Muscle of leg (tissue), 11 donors: ENCODE results near the gene CUTA. TPM values are rescaled to one million over a fixed set of nuclear protein-coding genes. Genes with fewer than 3 reads are reported as not detected.

Experiments used
- DNase-seq: peaks from one replicate; pipeline ENCODE4 v3.0.0; 2013
- H3K27ac ChIP-seq: one replicate; pipeline ENCODE4 v1.5.1; 2013; ENCODE audit warnings: mild to moderate bottlenecking, low read length, control low read depth
- H3K27me3 ChIP-seq: one replicate; pipeline ENCODE4 v1.6.1; 2013; ENCODE audit warnings: low read length; ENCODE audit not compliant: control insufficient read depth, insufficient read depth
- H3K36me3 ChIP-seq: one replicate; pipeline ENCODE4 v1.6.1; 2013; ENCODE audit warnings: low read length; ENCODE audit not compliant: control insufficient read depth, insufficient read depth
- H3K4me1 ChIP-seq: one replicate; pipeline ENCODE4 v1.6.1; 2013; ENCODE audit warnings: low read length; ENCODE audit not compliant: control insufficient read depth, insufficient read depth
- H3K4me3 ChIP-seq: one replicate; pipeline ENCODE4 v1.5.1; 2013; ENCODE audit warnings: low read length, control low read depth
- H3K9me3 ChIP-seq: replicated peaks from 2 replicates; pipeline ENCODE4 v1.6.1; 2013; ENCODE audit warnings: low read depth, low read length; ENCODE audit not compliant: control insufficient read depth
- WGBS: methylation state at CpG from one replicate; pipeline ENCODE4 v1.1.5; 2013; ENCODE audit warnings: missing lambda C conversion rate; ENCODE audit not compliant: insufficient coverage; 5-methylcytosine and 5-hydroxymethylcytosine counted together
- polyA plus RNA-seq, 8 donors: library from polyadenylated mRNA; unstranded; fragments of 120-200 nt; gene quantifications; one replicate each; pipeline versions ENCODE4 v1.2.1 to v1.2.3, GENCODE V29; 2013; ENCODE audit warnings: inconsistent platforms in 1 of 8, low replicate concordance in 1 of 8; ENCODE audit not compliant: insufficient read length in 8 of 8, insufficient read depth in 1 of 8
- total RNA-seq: library from RNA; stranded (reverse); fragments of 120-200 nt; gene quantifications from one replicate; pipeline ENCODE4 v1.2.4, GENCODE V29; 2013

Gene CUTA
- total and polyA plus RNA-seq, 9 donors, result 103 to 161 (median 141) TPM

GRCh38 chr6:33454009-33454946, 36.4 kb upstream of the CUTA start, which contains the start of gene ZBTB9:
ZBTB9 (plus strand) TSS chr6:33454576; CDS start chr6:33455101, 525 bp downstream.
- H3K4me1 ChIP-seq, result peaks cover 16% of the 10 kb centered on the region
- peak within 1 kb of the TSS; percentile 76 for H3K27ac ChIP-seq
- H3K4me3 ChIP-seq, result peak within 1 kb of the TSS; percentile 97
- no peaks in the 10 kb centered on the region for H3K27me3 ChIP-seq
- WGBS, result 0% methylated on average over 53 of the region's 65 CpGs
- peak; percentile 98 for DNase-seq
- H3K36me3 ChIP-seq, result peaks cover 21% of the 10 kb centered on the region
- no peaks in the 10 kb centered on the region for H3K9me3 ChIP-seq

GRCh38 chr6:33453393-33454008, 35.6 kb upstream of the CUTA start:
- WGBS, result no CpG with 5 or more reads among the region's 12 CpGs
- peak; percentile 11 for DNase-seq
- Histone ChIP-seq H3K36me3 (peaks cover 28% of the 10 kb centered on the region), H3K4me1 (peaks cover 16% of the 10 kb centered on the region), H3K27ac (peak overlapping the region; percentile 76), H3K27me3 (no peaks in the 10 kb centered on the region), H3K9me3 (no peaks in the 10 kb centered on the region), H3K4me3 (peak overlapping the region; percentile 97)

GRCh38 chr6:33452496-33452895, 34.6 kb upstream of the CUTA start:
- no peaks in the 10 kb centered on the region for H3K9me3 ChIP-seq
- peaks cover 16% of the 10 kb centered on the region for H3K4me1 ChIP-seq

GRCh38 chr6:33451606-33452005, 33.7 kb upstream of the CUTA start:
- Histone ChIP-seq H3K9me3 (no peaks in the 10 kb centered on the region), H3K36me3 (peaks cover 40% of the 10 kb centered on the region), H3K4me3 (no peak overlapping the region), H3K4me1 (peaks cover 16% of the 10 kb centered on the region), H3K27me3 (no peaks in the 10 kb centered on the region), H3K27ac (no peak overlapping the region)
- WGBS, result 77% methylated on average over 10 of the region's 15 CpGs
- no peak for DNase-seq

More at GRCh38 chr6:33452496-33452895, 34.6 kb upstream of the CUTA start:
- WGBS, result no CpG with 5 or more reads among the region's 4 CpGs
- Histone ChIP-seq H3K4me3 (no peak overlapping the region), H3K27ac (no peak overlapping the region), H3K27me3 (no peaks in the 10 kb centered on the region), H3K36me3 (peaks cover 37% of the 10 kb centered on the region)
- DNase-seq, result peak; percentile 36

GRCh38 chr6:33450434-33450833, 32.5 kb upstream of the CUTA start:
- Histone ChIP-seq H3K36me3 (peaks cover 38% of the 10 kb centered on the region), H3K4me1 (peaks cover 15% of the 10 kb centered on the region), H3K4me3 (no peak overlapping the region), H3K27me3 (no peaks in the 10 kb centered on the region), H3K9me3 (no peaks in the 10 kb centered on the region), H3K27ac (no peak overlapping the region)
- no CpG with 5 or more reads among the region's 3 CpGs for WGBS
- DNase-seq, result peak; percentile 29

- Histone ChIP-seq H3K36me3 (peaks cover 71% of the 10 kb centered on the region), H3K9me3 (no peaks in the 10 kb centered on the region), H3K27ac (no peak overlapping the region), H3K27me3 (no peaks in the 10 kb centered on the region), H3K4me3 (no peak overlapping the region), H3K4me1 (no peaks in the 10 kb centered on the region)
- no peak for DNase-seq
- 89% methylated on average over 10 of the region's 10 CpGs for WGBS
Measured at GRCh38 chr6:33446356-33446755, 28.4 kb upstream of the CUTA start.

- no CpG with 5 or more reads among the region's 3 CpGs for WGBS
- Histone ChIP-seq H3K9me3 (no peaks in the 10 kb centered on the region), H3K4me3 (no peak overlapping the region), H3K27ac (no peak overlapping the region), H3K36me3 (peaks cover 82% of the 10 kb centered on the region), H3K27me3 (no peaks in the 10 kb centered on the region), H3K4me1 (no peaks in the 10 kb centered on the region)
- DNase-seq, result peak; percentile 7
Measured at GRCh38 chr6:33445119-33445603, 27.3 kb upstream of the CUTA start.

GRCh38 chr6:33443619-33444504, 26.0 kb upstream of the CUTA start:
- DNase-seq, result peak; percentile 7
- Histone ChIP-seq H3K9me3 (no peaks in the 10 kb centered on the region), H3K36me3 (peaks cover 84% of the 10 kb centered on the region), H3K27me3 (no peaks in the 10 kb centered on the region), H3K4me1 (no peaks in the 10 kb centered on the region), H3K27ac (no peak overlapping the region), H3K4me3 (no peak overlapping the region)
- 90% methylated on average over 10 of the region's 18 CpGs for WGBS

GRCh38 chr6:33443025-33443424, 25.1 kb upstream of the CUTA start:
- peak; percentile 1 for DNase-seq
- Histone ChIP-seq H3K36me3 (peaks cover 84% of the 10 kb centered on the region), H3K9me3 (no peaks in the 10 kb centered on the region), H3K4me3 (no peak overlapping the region), H3K4me1 (no peaks in the 10 kb centered on the region), H3K27ac (no peak overlapping the region), H3K27me3 (no peaks in the 10 kb centered on the region)
- WGBS, result 90% methylated on average over 16 of the region's 17 CpGs
